Psoas muscle (tissue), 8 donors: ENCODE measurements around the gene HOXA4. TPM values are rescaled to one million over a fixed set of nuclear protein-coding genes. Genes with fewer than 3 reads are reported as not detected.
A peak's percentile ranks its signal among the peaks of the same experiment; 100 is the strongest.

Experiments
- ATAC-seq, 4 donors: fragments of 200-7000 bp; cut with Tn5 transposase; one replicate each; pipeline ENCODE4 v1.9.1; 2020; ENCODE audit warnings: moderate library complexity in 3 of 4, mild to moderate bottlenecking in 2 of 4
- DNase-seq, 2 donors: peaks; one replicate each; pipeline ENCODE4 v3.0.0-alpha.2; 2020
- H3K27ac ChIP-seq: fragments of 200-600 bp; one replicate; pipeline ENCODE4 v1.8.0; 2022
- H3K27me3 ChIP-seq, 3 donors: fragments of 200-600 bp in 1 of 3; one replicate each; pipeline versions ENCODE4 v1.6.1 to v1.8.0; 2013 to 2022; ENCODE audit warnings: low read length in 2 of 3, mild to moderate bottlenecking in 2 of 3, moderate library complexity in 1 of 3; ENCODE audit not compliant: insufficient read depth in 3 of 3
- H3K36me3 ChIP-seq, 2 donors: fragments of 200-600 bp in 1 of 2; one replicate each; pipeline versions ENCODE4 v1.6.1 to v1.8.0; 2013 to 2022; ENCODE audit warnings: low read depth in 1 of 2, mild to moderate bottlenecking in 1 of 2, moderate library complexity in 1 of 2; ENCODE audit not compliant: insufficient read depth in 1 of 2
- H3K4me1 ChIP-seq: fragments of 200-600 bp; one replicate; pipeline ENCODE4 v1.8.0; 2022
- H3K4me3 ChIP-seq: fragments of 200-600 bp; one replicate; pipeline ENCODE4 v1.8.0; 2022; ENCODE audit warnings: mild to moderate bottlenecking
- H3K9me3 ChIP-seq: fragments of 200-600 bp; one replicate; pipeline ENCODE4 v1.8.0; 2022
- CTCF ChIP-seq: fragments of 200-600 bp; IDR thresholded peaks from one replicate; pipeline ENCODE4 v1.8.0; 2022; ENCODE audit warnings: antibody characterized with exemption
- WGBS, 3 donors: extraction: QIAGEN DNeasy Blood & Tissue Kit; methylation state at CpG; one replicate each; pipeline versions ENCODE4 v1.1.6 to v1.1.7; 2013; 5-methylcytosine and 5-hydroxymethylcytosine counted together
- intact Hi-C, 2 donors: fragments of 100-400 bp; cut with DNase I; formaldehyde crosslinking; loops; one replicate each; pipeline versions ENCODE4 v1.11.0 to v1.14.2; 2022
- polyA plus RNA-seq, 3 donors: library from polyadenylated mRNA; stranded (reverse); fragments of 200-250 nt; gene quantifications; one replicate each; pipeline ENCODE4 v1.2.3, GENCODE V29; 2013
- total RNA-seq, 4 donors: library from RNA; stranded (reverse); fragmentation: NEBNext Ultra II Directional in 2 of 4; extraction: Animal tissue kit (Norgen Biotek cat#: 25700) in 2 of 4; gene quantifications; one replicate each; pipeline versions ENCODE4 v1.2.1 to v1.2.4, GENCODE V29; 2021 to 2023
- donor health status: healthy with polysubstance abuse.
- donor health status: DM: no; HTN: no; CAD: no; lungs with moderate emphysema.
- donor health status: Bipolar disorder and iron deficiency.
- donor health status: healthy.
- donor health status: DM: yes; HTN: yes; CAD: no.
- donor health status: DM: no; HTN: no; CAD: no.
- donor health status: DM: no; HTN: no; CAD: no.
- donor health status: DM: yes; HTN: yes; CAD: no.

HOXA4 gene
- total and polyA plus RNA-seq, 7 donors = 6.8 to 20.8 (median 10.1) TPM

- Histone ChIP-seq H3K9me3 (no peaks in the 10 kb centered on the region), H3K36me3 (no peaks in the 10 kb centered on the region), H3K4me3 (no peak overlapping the region), H3K27ac (peak overlapping the region; percentile 69), H3K27me3 (no peaks in the 10 kb centered on the region), H3K4me1 (peaks cover 65% of the 10 kb centered on the region)
- 63 to 80% (median 68%) methylated on average over 6 of the region's 6 CpGs for WGBS, 3 donors
- TF ChIP-seq CTCF = no peak
- intact Hi-C loops = no loop called here
- DNase-seq (no peak), ATAC-seq (no peak)
Observed at GRCh38 chr7:27132978-27133377, 2.4 kb upstream of the HOXA4 start.

DNA sequence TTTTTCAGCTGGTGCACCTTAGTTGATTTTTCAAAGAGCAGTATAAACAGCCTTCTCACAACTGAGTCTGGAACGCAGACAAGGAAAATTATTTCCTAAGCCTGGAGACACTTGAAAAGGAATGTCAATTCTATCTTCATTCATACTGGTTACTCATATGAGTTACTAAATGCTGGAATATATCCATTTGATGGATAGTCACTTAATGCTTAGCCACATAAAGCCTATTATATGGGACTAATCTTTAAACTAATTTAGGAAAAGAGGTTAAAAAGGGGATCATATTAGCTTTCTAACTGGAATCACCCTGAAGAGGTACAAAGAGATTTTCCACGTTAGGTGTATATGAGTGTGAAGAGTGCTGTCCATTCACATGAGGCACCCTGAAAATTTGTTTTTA is 1.7 kb upstream of the HOXA4 start:
- H3K4me1 ChIP-seq = peaks cover 67% of the 10 kb centered on the region
- no peak for TF ChIP-seq CTCF
- no peaks in the 10 kb centered on the region for H3K27me3 ChIP-seq
- no peak overlapping the region for H3K4me3 ChIP-seq
- WGBS, 3 donors = 78 to 92% (median 82%) methylated on average over 2 of the region's 2 CpGs
- DNase-seq = no peak
- H3K9me3 ChIP-seq = no peaks in the 10 kb centered on the region
- intact Hi-C loops = no loop called here
- H3K27ac ChIP-seq = no peak overlapping the region
- ATAC-seq = no peak
- H3K36me3 ChIP-seq = no peaks in the 10 kb centered on the region

DNA sequence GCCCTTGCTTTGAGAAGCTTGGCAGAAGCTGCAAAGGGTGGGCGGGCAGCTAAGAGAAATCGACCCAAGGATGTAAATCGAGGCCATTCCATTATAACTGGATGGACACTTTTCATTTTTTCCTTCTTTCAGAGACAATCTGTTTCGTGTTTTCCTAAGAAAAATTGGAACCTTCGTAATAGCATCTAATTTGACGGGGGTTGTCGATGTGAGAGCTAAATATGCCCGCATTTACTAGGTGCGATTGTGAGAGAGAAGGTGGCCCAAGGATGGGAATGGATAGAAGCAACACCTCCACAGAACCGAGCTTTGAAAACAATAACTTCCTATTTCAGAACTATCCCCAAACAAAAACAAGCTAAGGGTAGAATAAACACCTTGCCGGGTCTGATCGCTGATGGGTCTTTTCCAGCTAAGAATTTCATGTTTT is 848 bp upstream of the HOXA4 start:
- Histone ChIP-seq H3K27me3 (no peaks in the 10 kb centered on the region), H3K36me3 (no peaks in the 10 kb centered on the region), H3K27ac (peak overlapping the region; percentile 94), H3K4me1 (peaks cover 70% of the 10 kb centered on the region), H3K4me3 (peak overlapping the region; percentile 92), H3K9me3 (no peaks in the 10 kb centered on the region)
- no peak for ATAC-seq
- no peak for TF ChIP-seq CTCF
- intact Hi-C loops = loop anchor here in 1 of 2 donors (1.0 kb wide), 1 partner anchor 267 kb away; the partner anchor contains the start of gene SKAP2
- WGBS, 3 donors = 47 to 51% (median 50%) methylated on average over 12 of the region's 12 CpGs
- DNase-seq = no peak

DNA sequence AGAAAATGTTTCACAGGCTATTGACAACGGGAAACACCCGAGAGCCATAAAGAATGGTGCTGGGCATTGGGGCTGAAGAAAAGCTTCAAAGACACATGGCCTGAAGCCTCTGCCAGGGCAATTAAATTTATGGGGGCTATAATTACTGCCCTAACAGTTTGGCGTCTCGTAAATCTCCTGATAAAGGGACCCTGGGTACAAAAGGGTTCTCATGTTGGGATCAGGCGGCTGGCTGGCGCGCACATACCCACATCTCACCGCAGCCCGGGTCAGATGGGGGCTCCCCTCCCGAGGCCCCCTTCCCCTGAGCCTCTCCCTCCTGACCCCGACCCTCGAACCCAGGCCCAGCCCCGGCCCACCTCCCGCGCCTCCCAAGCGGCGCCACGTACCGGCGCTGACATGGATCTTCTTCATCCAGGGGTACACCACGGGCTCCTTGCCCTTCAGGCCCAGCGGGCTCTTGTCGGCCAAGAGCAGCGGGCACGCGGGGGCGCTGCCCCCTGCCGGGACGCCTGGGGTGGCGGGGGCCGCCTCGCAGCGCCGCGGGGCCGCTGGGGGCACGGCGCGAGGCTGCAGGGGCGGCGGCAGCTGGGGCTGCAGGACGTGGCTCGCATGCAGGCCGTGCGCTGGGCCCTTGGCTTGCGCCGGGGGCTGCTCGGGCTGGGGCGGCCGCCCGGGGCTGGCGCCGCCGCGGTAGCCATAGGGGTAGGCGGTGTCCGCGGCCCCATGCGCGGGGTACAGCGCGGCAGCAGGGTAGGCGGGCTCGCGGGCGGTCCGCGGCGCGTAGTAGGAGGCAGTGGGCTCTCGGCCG is 623 bp downstream of the HOXA4 start:
- Histone ChIP-seq H3K9me3 (no peaks in the 10 kb centered on the region), H3K27me3 (no peaks in the 10 kb centered on the region), H3K27ac (peak overlapping the region; percentile 94), H3K4me3 (peak overlapping the region; percentile 92), H3K4me1 (peaks cover 76% of the 10 kb centered on the region), H3K36me3 (peaks cover 0 to 3% of the 10 kb centered on the region in 2 donors)
- 5 to 8% (median 6%) methylated on average over 47 to 72 of the region's 72 CpGs for WGBS, 3 donors
- DNase-seq = peak; percentile 59 to 82
- intact Hi-C loops = no loop called here
- TF ChIP-seq CTCF = peak; percentile 42
- ATAC-seq = peak; percentile 38 to 72 (median 66)
